ENCODE data around the gene CDNF. TPM values are rescaled to one million over a fixed set of nuclear protein-coding genes. Genes with fewer than 3 reads are reported as not detected.

The CDNF gene
- total and polyA plus RNA-seq, 3 donors from 2014 or later: 10.0 to 46.7 (median 14.1) TPM

- TF ChIP-seq CTCF (IDR thresholded peaks at IDR 0.05) (no peak), POLR2A (IDR thresholded peaks at IDR 0.05) (no peak)
- 75 to 90% methylated on average over 5 of the region's 5 CpGs for WGBS, 2 donors
- intact Hi-C loops (cut with DNase I; ENCODE audit: low total_unique reads): no loop called here
These were observed 53.3 kb downstream of the CDNF start for GRCh38 chr10:14784459-14785055.

GRCh38 chr10:14782691-14783363, 55.0 kb downstream of the CDNF start:
- 59 to 65% methylated on average over 9 of the region's 9 CpGs for WGBS, 2 donors
- intact Hi-C loops (cut with DNase I; ENCODE audit: low total_unique reads): no loop called here
- no peaks in the 10 kb centered on the region for H3K4me1 ChIP-seq
- H3K36me3 ChIP-seq (ENCODE audit: low read depth, missing control alignments): no peaks in the 10 kb centered on the region
- H3K27me3 ChIP-seq: no peaks in the 10 kb centered on the region
- no peak overlapping the region for H3K27ac ChIP-seq
- no peak overlapping the region for H3K4me3 ChIP-seq
- TF ChIP-seq CTCF (IDR thresholded peaks at IDR 0.05): no peak
- TF ChIP-seq POLR2A (IDR thresholded peaks at IDR 0.05): no peak
- no peak for DNase-seq
- H3K9me3 ChIP-seq: no peaks in the 10 kb centered on the region

More at GRCh38 chr10:14784459-14785055, 53.3 kb downstream of the CDNF start:
- Histone ChIP-seq H3K4me1 (no peaks in the 10 kb centered on the region), H3K4me3 (no peak overlapping the region), H3K27me3 (no peaks in the 10 kb centered on the region), H3K36me3 (ENCODE audit: low read depth, missing control alignments) (no peaks in the 10 kb centered on the region), H3K27ac (no peak overlapping the region), H3K9me3 (no peaks in the 10 kb centered on the region)
- no peak for DNase-seq

DNA sequence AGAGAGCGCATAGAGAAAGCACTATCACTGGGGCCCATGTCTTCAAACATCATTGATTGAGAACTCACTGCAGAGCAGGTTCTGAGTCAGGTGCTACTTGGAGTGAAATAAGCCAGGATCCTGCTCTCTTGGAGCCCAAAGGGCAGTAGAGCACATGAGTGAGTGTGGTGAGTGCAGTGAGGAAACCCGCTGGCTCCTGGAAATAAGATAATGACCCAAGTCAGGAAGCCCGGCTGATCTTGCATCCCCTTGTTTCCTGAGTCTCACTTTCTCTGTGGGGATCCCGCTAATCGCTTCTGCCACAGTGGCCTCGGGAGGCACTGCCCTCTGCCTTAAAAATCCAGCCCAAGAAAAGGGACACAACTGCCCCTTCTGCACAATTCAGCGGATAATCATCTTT, 56.1 kb downstream of the CDNF start:
- Histone ChIP-seq H3K4me1 (no peaks in the 10 kb centered on the region), H3K4me3 (no peak overlapping the region), H3K27ac (no peak overlapping the region), H3K36me3 (ENCODE audit: low read depth, missing control alignments) (no peaks in the 10 kb centered on the region), H3K9me3 (no peaks in the 10 kb centered on the region), H3K27me3 (no peaks in the 10 kb centered on the region)
- no peak for DNase-seq
- 50 to 74% methylated on average over 7 of the region's 7 CpGs for WGBS, 2 donors
- intact Hi-C loops (cut with DNase I; ENCODE audit: low total_unique reads): no loop called here
- no peak for TF ChIP-seq POLR2A (IDR thresholded peaks at IDR 0.05)
- no peak for TF ChIP-seq CTCF (IDR thresholded peaks at IDR 0.05)

DNA sequence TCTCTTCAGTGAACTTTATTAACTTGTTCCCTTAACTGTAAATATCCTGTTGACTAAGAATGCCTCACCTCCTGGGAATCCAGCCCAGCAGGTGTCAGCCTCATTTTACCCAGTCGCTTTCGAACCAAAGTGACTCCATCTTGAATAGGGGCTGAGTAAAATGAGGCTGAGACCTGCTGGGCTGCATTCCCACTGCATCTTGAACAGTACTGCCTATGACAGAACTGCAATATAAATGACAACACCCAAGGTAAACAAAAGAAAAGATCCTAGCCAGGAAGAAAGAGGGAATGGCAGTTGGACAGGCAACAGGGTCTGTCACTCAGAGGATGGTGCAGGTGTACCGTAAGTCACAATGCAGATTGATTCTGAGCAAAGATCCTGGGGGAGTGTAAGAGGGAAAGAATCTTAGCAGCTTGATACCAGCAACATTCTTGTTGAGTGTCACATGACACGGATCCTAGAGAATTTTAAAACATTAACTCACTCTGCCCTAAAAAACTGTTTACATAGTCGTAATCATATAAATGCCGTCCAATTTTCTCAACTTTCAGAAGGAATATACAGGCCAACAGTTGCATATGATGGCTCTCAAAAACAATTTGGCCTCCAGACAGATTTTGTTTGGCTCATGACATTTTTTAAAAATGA, 58.7 kb downstream of the CDNF start:
- no peaks in the 10 kb centered on the region for H3K9me3 ChIP-seq
- no peak overlapping the region for H3K27ac ChIP-seq
- no peaks in the 10 kb centered on the region for H3K4me1 ChIP-seq
- DNase-seq: no peak
- TF ChIP-seq CTCF (IDR thresholded peaks at IDR 0.05) (no peak), POLR2A (IDR thresholded peaks at IDR 0.05) (no peak)
- 73 to 75% methylated on average over 6 of the region's 6 CpGs for WGBS, 2 donors
- no peaks in the 10 kb centered on the region for H3K27me3 ChIP-seq
- H3K4me3 ChIP-seq: no peak overlapping the region
- no peaks in the 10 kb centered on the region for H3K36me3 ChIP-seq (ENCODE audit: low read depth, missing control alignments)
- intact Hi-C loops (cut with DNase I; ENCODE audit: low total_unique reads): no loop called here
